GM06990 (cell line): ENCODE data around the gene ZSWIM4.

ENCODE experiments used
- DNase-seq: peaks from one replicate; pipeline ENCODE4 v3.0.0-alpha.2; 2011; ENCODE audit not compliant: insufficient read length; ENCODE audit errors: extremely low read depth
- H3K27me3 ChIP-seq: replicated peaks from 2 replicates; pipeline ENCODE4 v1.6.0; 2011; ENCODE audit warnings: low read length; ENCODE audit not compliant: control insufficient read depth, insufficient read depth
- H3K36me3 ChIP-seq: 2 replicates; pipeline ENCODE4 v1.5.1; 2011; ENCODE audit warnings: low read length; ENCODE audit not compliant: control insufficient read depth, insufficient read depth
- H3K4me3 ChIP-seq: replicated peaks from 2 replicates; pipeline ENCODE4 v1.5.1; 2011; ENCODE audit warnings: low read depth, mild to moderate bottlenecking, control low read depth, low read length
- CTCF ChIP-seq: IDR thresholded peaks from 2 replicates; pipeline ENCODE4 v1.5.1; 2011; ENCODE audit warnings: low read length, control low read depth, mild to moderate bottlenecking, inconsistent platforms; ENCODE audit not compliant: insufficient read depth, poor library complexity, severe bottlenecking

ZSWIM4 gene

GRCh38 chr19:13872339-13872694 is 77.1 kb downstream of the ZSWIM4 start:
- no peaks in the 10 kb centered on the region for H3K36me3 ChIP-seq
- no peak for DNase-seq
- H3K27me3 ChIP-seq, result no peaks in the 10 kb centered on the region
- H3K4me3 ChIP-seq, result peak overlapping the region; percentile 51; the same call in 1 of the 2 replicates
- no peak for TF ChIP-seq CTCF

- H3K36me3 ChIP-seq, result no peaks in the 10 kb centered on the region
- TF ChIP-seq CTCF, result peak; percentile 63
- DNase-seq, result no peak
- no peaks in the 10 kb centered on the region for H3K27me3 ChIP-seq
- peak overlapping the region; percentile 51 for H3K4me3 ChIP-seq
Measured at GRCh38 chr19:13872695-13873389, 77.6 kb downstream of the ZSWIM4 start.

DNA sequence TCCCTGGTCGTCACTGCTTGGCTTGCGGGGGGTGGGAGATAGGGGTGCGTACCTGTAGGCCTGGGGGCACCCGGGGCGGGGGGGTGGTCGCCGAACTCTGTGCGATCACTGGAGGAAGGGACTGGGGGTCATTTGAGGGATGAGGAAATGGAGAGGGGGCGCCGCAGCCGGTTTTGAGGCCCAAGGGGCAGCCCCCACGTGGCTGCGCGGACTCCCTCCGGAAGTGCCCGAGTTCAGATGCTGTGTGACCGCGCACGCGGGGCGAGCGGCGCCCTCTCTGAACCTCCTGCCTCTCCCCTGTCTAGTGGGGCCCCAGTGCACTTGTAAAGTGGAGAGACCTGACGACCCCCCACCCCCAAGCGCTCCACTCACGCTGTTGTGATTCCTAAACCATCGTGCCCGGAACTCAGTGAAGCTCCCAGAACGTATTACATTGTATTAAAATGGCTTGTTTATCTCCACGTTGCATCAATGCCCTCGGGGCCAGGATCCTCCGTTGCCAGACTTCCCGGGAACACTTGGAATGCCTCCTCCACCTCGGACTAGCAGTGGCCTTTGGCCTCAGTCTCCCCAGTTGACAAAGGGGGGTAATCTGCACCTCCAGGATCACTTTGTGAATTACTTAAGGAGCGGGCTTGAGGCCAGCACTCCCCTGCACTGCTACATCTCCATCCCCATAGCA is 78.7 kb downstream of the ZSWIM4 start:
- H3K36me3 ChIP-seq, result no peaks in the 10 kb centered on the region
- TF ChIP-seq CTCF, result no peak
- DNase-seq, result no peak
- no peaks in the 10 kb centered on the region for H3K27me3 ChIP-seq
- H3K4me3 ChIP-seq, result no peak overlapping the region

- no peaks in the 10 kb centered on the region for H3K27me3 ChIP-seq
- no peaks in the 10 kb centered on the region for H3K36me3 ChIP-seq
- TF ChIP-seq CTCF, result no peak
- H3K4me3 ChIP-seq, result no peak overlapping the region
- DNase-seq, result no peak
Measured at GRCh38 chr19:13875824-13876223, 80.6 kb downstream of the ZSWIM4 start.

- H3K27me3 ChIP-seq, result no peaks in the 10 kb centered on the region
- no peaks in the 10 kb centered on the region for H3K36me3 ChIP-seq
- no peak within 1 kb of the TSS for H3K4me3 ChIP-seq
- TF ChIP-seq CTCF, result no peak
- no peak for DNase-seq
Measured at GRCh38 chr19:13876834-13877233, 81.6 kb downstream of the ZSWIM4 start, which contains the start of gene NANOS3. Gene NANOS3, plus strand, starts transcription at chr19:13877134. Its CDS starts 115 bp downstream, at chr19:13877249.
